Measurements from ENCODE around the gene LYSET.
"Not testable (repeated sequence)": the region's sequence is repeated elsewhere in the genome, so short reads cannot be mapped to it uniquely, and the experiment has no call there.

LYSET gene

GRCh38 chr14:93230539-93230938 is 45.4 kb downstream of the LYSET start:
- DNase-seq: no peak

- DNase-seq: peak; percentile 24
These were observed 46.2 kb downstream of the LYSET start for GRCh38 chr14:93231129-93231979.

GRCh38 chr14:93232159-93232558 is 47.0 kb downstream of the LYSET start:
- DNase-seq: no peak

DNA sequence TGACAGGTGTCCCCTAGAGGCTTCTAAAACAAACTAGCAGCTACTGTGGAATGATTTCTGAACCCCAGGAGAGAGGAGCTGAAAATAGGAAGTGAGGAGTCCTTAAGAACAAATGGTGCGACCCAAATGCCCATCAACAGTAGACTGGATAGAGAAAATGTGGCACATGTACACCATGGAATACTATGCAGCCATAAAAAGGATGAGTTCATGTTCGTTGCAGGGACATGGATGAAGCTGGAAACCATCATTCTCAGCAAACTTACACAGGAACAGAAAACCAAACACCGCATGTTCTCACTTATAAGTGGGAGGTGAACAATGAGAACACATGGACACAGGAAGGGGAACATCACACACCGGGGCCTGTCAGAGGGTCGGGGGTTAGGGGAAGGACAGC is 48.0 kb downstream of the LYSET start:
- not testable (repeated sequence) for DNase-seq

DNA sequence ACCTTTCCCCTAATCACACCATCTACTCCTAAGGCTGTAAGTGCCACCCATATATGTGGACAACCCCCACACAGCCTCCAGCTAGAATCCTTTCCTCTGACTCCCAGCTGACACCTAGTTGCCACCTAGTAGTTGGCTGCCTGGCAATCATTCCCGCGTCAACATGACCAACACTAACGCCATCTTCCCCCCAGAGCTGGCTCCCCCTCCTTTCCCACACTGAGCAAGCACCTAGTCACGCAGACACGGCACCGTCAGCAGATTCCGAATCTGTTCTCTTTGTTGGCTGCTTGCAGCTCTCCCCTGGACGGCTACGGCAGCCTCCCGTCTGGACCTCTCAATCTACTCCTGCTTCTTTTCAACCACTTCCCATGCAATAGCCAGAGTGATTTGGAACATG is 49.7 kb downstream of the LYSET start:
- DNase-seq: no peak

All from NCI-H1105 (cell line).